Stimulated activated effector memory CD8-positive, alpha-beta T cell treated with anti-CD3 and anti-CD28 coated beads, Interleukin-12 subunit alpha, Interleukin-12 subunit beta, amount 100 ng/mL, for 72 hours (primary cell): ENCODE results near the gene TMEM128.

ENCODE experiments used
- ATAC-seq: fragments of 150-1000 bp; cut with Tn5 transposase; 2 replicates; pipeline ENCODE4 v1.10.0; 2021
- DNase-seq, 2 donors: peaks; one replicate each; pipeline ENCODE4 v3.0.0; 2021 to 2022; ENCODE audit warnings: low spot score in 2 of 2
- H3K27ac Mint-ChIP-seq: one replicate; pipeline ENCODE4 v1.8.0; 2022; ENCODE audit warnings: mild to moderate bottlenecking, mixed read lengths
- H3K36me3 Mint-ChIP-seq: one replicate; pipeline ENCODE4 v1.8.0; 2022; ENCODE audit warnings: mild to moderate bottlenecking, mixed read lengths
- H3K4me1 Mint-ChIP-seq: one replicate; pipeline ENCODE4 v1.8.0; 2022; ENCODE audit warnings: mixed read lengths
- H3K4me3 Mint-ChIP-seq: one replicate; pipeline ENCODE4 v1.8.0; 2022; ENCODE audit warnings: mild to moderate bottlenecking, mixed read lengths
- H3K9me3 Mint-ChIP-seq: one replicate; pipeline ENCODE4 v1.8.0; 2022; ENCODE audit warnings: mixed read lengths

Gene TMEM128

GRCh38 chr4:4248029-4248884 is at the start of gene TMEM128:
Gene TMEM128 (minus strand): TSS chr4:4248223. CDS start chr4:4248202, 21 bp downstream.
- Mint-ChIP-seq H3K4me3 (peak within 1 kb of the TSS; percentile 92), H3K36me3 (peaks cover 39% of the 10 kb centered on the region), H3K4me1 (peaks cover 30% of the 10 kb centered on the region), H3K9me3 (no peaks in the 10 kb centered on the region), H3K27ac (peak within 1 kb of the TSS; percentile 98)
- peak; percentile 98 for ATAC-seq
- DNase-seq = peak; percentile 83 to 94

- peaks cover 12% of the 10 kb centered on the region for H3K36me3 Mint-ChIP-seq
- H3K4me3 Mint-ChIP-seq = no peak overlapping the region
- peaks cover 54% of the 10 kb centered on the region for H3K4me1 Mint-ChIP-seq
- DNase-seq (no peak), ATAC-seq (no peak)
- no peaks in the 10 kb centered on the region for H3K9me3 Mint-ChIP-seq
- peak overlapping the region; percentile 6 for H3K27ac Mint-ChIP-seq
These were observed 48.3 kb upstream of the TMEM128 start for GRCh38 chr4:4296283-4296846.

GRCh38 chr4:4293279-4293678 is 45.3 kb upstream of the TMEM128 start:
- Mint-ChIP-seq H3K4me1 (peaks cover 58% of the 10 kb centered on the region), H3K36me3 (peaks cover 14% of the 10 kb centered on the region), H3K27ac (no peak overlapping the region), H3K4me3 (no peak overlapping the region), H3K9me3 (no peaks in the 10 kb centered on the region)
- no peak for DNase-seq
- ATAC-seq = no peak

- DNase-seq = peak; percentile 97 to 99
- Mint-ChIP-seq H3K4me1 (peaks cover 57% of the 10 kb centered on the region), H3K27ac (peak within 1 kb of the TSS; percentile 91), H3K4me3 (peak within 1 kb of the TSS; percentile 93), H3K36me3 (peaks cover 28% of the 10 kb centered on the region), H3K9me3 (no peaks in the 10 kb centered on the region)
- peak; percentile 95 for ATAC-seq
These were observed 42.2 kb upstream of the TMEM128 start, which contains the start of the genes LYAR and ZBTB49 for GRCh38 chr4:4289941-4290850. Gene LYAR (minus strand): TSS chr4:4290154. CDS start chr4:4283742, 6,412 bp downstream. Gene ZBTB49 (plus strand): TSS chr4:4290251. CDS start chr4:4299946, 9,695 bp downstream.

- no peaks in the 10 kb centered on the region for H3K9me3 Mint-ChIP-seq
- H3K4me1 Mint-ChIP-seq = peaks cover 53% of the 10 kb centered on the region
These were observed 41.5 kb upstream of the TMEM128 start for GRCh38 chr4:4289597-4289940.

GRCh38 chr4:4289055-4289454 is 41.0 kb upstream of the TMEM128 start:
- Mint-ChIP-seq H3K4me3 (peak overlapping the region; percentile 93), H3K36me3 (peaks cover 40% of the 10 kb centered on the region), H3K9me3 (no peaks in the 10 kb centered on the region), H3K27ac (peak overlapping the region; percentile 91), H3K4me1 (peaks cover 52% of the 10 kb centered on the region)
- no peak for DNase-seq
- no peak for ATAC-seq

More at GRCh38 chr4:4289597-4289940, 41.5 kb upstream of the TMEM128 start:
- peaks cover 35% of the 10 kb centered on the region for H3K36me3 Mint-ChIP-seq
- H3K27ac Mint-ChIP-seq = peak overlapping the region; percentile 91
- DNase-seq = no peak
- H3K4me3 Mint-ChIP-seq = peak overlapping the region; percentile 93
- ATAC-seq = peak; percentile 17

GRCh38 chr4:4288098-4288497 is 40.1 kb upstream of the TMEM128 start:
- DNase-seq (no peak), ATAC-seq (no peak)
- Mint-ChIP-seq H3K36me3 (peaks cover 49% of the 10 kb centered on the region), H3K4me3 (peak overlapping the region; percentile 93), H3K4me1 (peaks cover 52% of the 10 kb centered on the region), H3K9me3 (no peaks in the 10 kb centered on the region), H3K27ac (peak overlapping the region; percentile 37)

GRCh38 chr4:4284827-4285618 is 37.0 kb upstream of the TMEM128 start:
- DNase-seq (no peak), ATAC-seq (no peak)
- Mint-ChIP-seq H3K9me3 (no peaks in the 10 kb centered on the region), H3K4me1 (peaks cover 35% of the 10 kb centered on the region), H3K36me3 (peaks cover 78% of the 10 kb centered on the region), H3K4me3 (no peak overlapping the region), H3K27ac (peak overlapping the region; percentile 82)

- no peaks in the 10 kb centered on the region for H3K9me3 Mint-ChIP-seq
- no peak overlapping the region for H3K4me3 Mint-ChIP-seq
- H3K4me1 Mint-ChIP-seq = peaks cover 15% of the 10 kb centered on the region
- DNase-seq (no peak), ATAC-seq (no peak)
- H3K36me3 Mint-ChIP-seq = peaks cover 100% of the 10 kb centered on the region
- peak overlapping the region; percentile 41 for H3K27ac Mint-ChIP-seq
These were observed 33.8 kb upstream of the TMEM128 start for GRCh38 chr4:4281787-4282186.

- Mint-ChIP-seq H3K4me1 (peaks cover 24% of the 10 kb centered on the region), H3K36me3 (peaks cover 100% of the 10 kb centered on the region), H3K27ac (peak overlapping the region; percentile 51), H3K9me3 (no peaks in the 10 kb centered on the region), H3K4me3 (no peak overlapping the region)
- no peak for ATAC-seq
- no peak for DNase-seq
These were observed 29.5 kb upstream of the TMEM128 start for GRCh38 chr4:4277531-4277930.

- no peak for DNase-seq
- Mint-ChIP-seq H3K27ac (peak overlapping the region; percentile 96), H3K4me1 (peaks cover 56% of the 10 kb centered on the region), H3K36me3 (peaks cover 98% of the 10 kb centered on the region), H3K4me3 (no peak overlapping the region), H3K9me3 (no peaks in the 10 kb centered on the region)
- ATAC-seq = no peak
These were observed 26.2 kb upstream of the TMEM128 start for GRCh38 chr4:4274226-4274625.

- Mint-ChIP-seq H3K4me3 (no peak overlapping the region), H3K4me1 (peaks cover 66% of the 10 kb centered on the region), H3K9me3 (no peaks in the 10 kb centered on the region)
These were observed 23.9 kb upstream of the TMEM128 start for GRCh38 chr4:4271912-4272311.

GRCh38 chr4:4270529-4270928 is 22.5 kb upstream of the TMEM128 start:
- ATAC-seq (peak; percentile 50), DNase-seq (no peak)
- peaks cover 79% of the 10 kb centered on the region for H3K4me1 Mint-ChIP-seq
- H3K9me3 Mint-ChIP-seq = no peaks in the 10 kb centered on the region
- H3K4me3 Mint-ChIP-seq = peak overlapping the region; percentile 70
- peaks cover 87% of the 10 kb centered on the region for H3K36me3 Mint-ChIP-seq
- peak overlapping the region; percentile 96 for H3K27ac Mint-ChIP-seq

More at GRCh38 chr4:4271912-4272311, 23.9 kb upstream of the TMEM128 start:
- H3K27ac Mint-ChIP-seq = peak overlapping the region; percentile 96
- DNase-seq (no peak), ATAC-seq (no peak)
- peaks cover 98% of the 10 kb centered on the region for H3K36me3 Mint-ChIP-seq

GRCh38 chr4:4269856-4270255 is 21.8 kb upstream of the TMEM128 start:
- ATAC-seq (peak; percentile 78), DNase-seq (peak in 1 of 2 donors; percentile 57)
- Mint-ChIP-seq H3K4me3 (peak overlapping the region; percentile 70), H3K27ac (peak overlapping the region; percentile 96), H3K36me3 (peaks cover 80% of the 10 kb centered on the region), H3K9me3 (no peaks in the 10 kb centered on the region), H3K4me1 (peaks cover 80% of the 10 kb centered on the region)
